ENCODE data around the gene SPN. TPM values are rescaled to one million over a fixed set of nuclear protein-coding genes. Genes with fewer than 3 reads are reported as not detected.
"Not testable (repeated sequence)": the region's sequence is repeated elsewhere in the genome, so short reads cannot be mapped to it uniquely, and the experiment has no call there.

Gene SPN
- total RNA-seq, 1 donor from 2014 or later, result 0.63 TPM

- no peak for DNase-seq (ENCODE audit: low spot score in 2 of 2, unreplicated experiment in 2 of 2)
- H3K4me3 Mint-ChIP-seq, result no peak overlapping the region
- H3K27ac Mint-ChIP-seq, result no peak overlapping the region
- peaks cover 30% of the 10 kb centered on the region for H3K4me1 Mint-ChIP-seq
- H3K9me3 Mint-ChIP-seq, result no peaks in the 10 kb centered on the region
- no peak for TF ChIP-seq CTCF (IDR thresholded peaks at IDR 0.05; ENCODE audit: unreplicated experiment)
- H3K36me3 Mint-ChIP-seq, result no peaks in the 10 kb centered on the region
- no peaks in the 10 kb centered on the region for H3K27me3 Mint-ChIP-seq (ENCODE audit: low read depth)
Observed at GRCh38 chr16:29662729-29663015, 375 bp upstream of the SPN start.

- Mint-ChIP-seq H3K27me3 (ENCODE audit: low read depth) (no peaks in the 10 kb centered on the region), H3K36me3 (no peaks in the 10 kb centered on the region), H3K4me1 (peaks cover 32% of the 10 kb centered on the region), H3K9me3 (no peaks in the 10 kb centered on the region), H3K27ac (peak overlapping the region; percentile 43), H3K4me3 (no peak overlapping the region)
- DNase-seq (ENCODE audit: low spot score in 2 of 2, unreplicated experiment in 2 of 2), result no peak
- no peak for TF ChIP-seq CTCF (IDR thresholded peaks at IDR 0.05; ENCODE audit: unreplicated experiment)
Observed at GRCh38 chr16:29663807-29664090, 702 bp downstream of the SPN start.

DNA sequence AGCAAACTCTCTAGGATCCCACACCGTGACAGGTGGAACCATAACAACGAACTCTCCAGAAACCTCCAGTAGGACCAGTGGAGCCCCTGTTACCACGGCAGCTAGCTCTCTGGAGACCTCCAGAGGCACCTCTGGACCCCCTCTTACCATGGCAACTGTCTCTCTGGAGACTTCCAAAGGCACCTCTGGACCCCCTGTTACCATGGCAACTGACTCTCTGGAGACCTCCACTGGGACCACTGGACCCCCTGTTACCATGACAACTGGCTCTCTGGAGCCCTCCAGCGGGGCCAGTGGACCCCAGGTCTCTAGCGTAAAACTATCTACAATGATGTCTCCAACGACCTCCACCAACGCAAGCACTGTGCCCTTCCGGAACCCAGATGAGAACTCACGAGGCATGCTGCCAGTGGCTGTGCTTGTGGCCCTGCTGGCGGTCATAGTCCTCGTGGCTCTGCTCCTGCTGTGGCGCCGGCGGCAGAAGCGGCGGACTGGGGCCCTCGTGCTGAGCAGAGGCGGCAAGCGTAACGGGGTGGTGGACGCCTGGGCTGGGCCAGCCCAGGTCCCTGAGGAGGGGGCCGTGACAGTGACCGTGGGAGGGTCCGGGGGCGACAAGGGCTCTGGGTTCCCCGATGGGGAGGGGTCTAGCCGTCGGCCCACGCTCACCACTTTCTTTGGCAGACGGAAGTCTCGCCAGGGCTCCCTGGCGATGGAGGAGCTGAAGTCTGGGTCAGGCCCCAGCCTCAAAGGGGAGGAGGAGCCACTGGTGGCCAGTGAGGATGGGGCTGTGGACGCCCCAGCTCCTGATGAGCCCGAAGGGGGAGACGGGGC lies 1.3 kb downstream of the SPN start:
- no peak overlapping the region for H3K4me3 Mint-ChIP-seq
- no peak overlapping the region for H3K27ac Mint-ChIP-seq
- H3K4me1 Mint-ChIP-seq, result peaks cover 32% of the 10 kb centered on the region
- TF ChIP-seq CTCF (IDR thresholded peaks at IDR 0.05; ENCODE audit: unreplicated experiment), result no peak
- no peaks in the 10 kb centered on the region for H3K36me3 Mint-ChIP-seq
- DNase-seq (ENCODE audit: low spot score in 2 of 2, unreplicated experiment in 2 of 2), result no peak
- no peaks in the 10 kb centered on the region for H3K9me3 Mint-ChIP-seq
- no peaks in the 10 kb centered on the region for H3K27me3 Mint-ChIP-seq (ENCODE audit: low read depth)

DNA sequence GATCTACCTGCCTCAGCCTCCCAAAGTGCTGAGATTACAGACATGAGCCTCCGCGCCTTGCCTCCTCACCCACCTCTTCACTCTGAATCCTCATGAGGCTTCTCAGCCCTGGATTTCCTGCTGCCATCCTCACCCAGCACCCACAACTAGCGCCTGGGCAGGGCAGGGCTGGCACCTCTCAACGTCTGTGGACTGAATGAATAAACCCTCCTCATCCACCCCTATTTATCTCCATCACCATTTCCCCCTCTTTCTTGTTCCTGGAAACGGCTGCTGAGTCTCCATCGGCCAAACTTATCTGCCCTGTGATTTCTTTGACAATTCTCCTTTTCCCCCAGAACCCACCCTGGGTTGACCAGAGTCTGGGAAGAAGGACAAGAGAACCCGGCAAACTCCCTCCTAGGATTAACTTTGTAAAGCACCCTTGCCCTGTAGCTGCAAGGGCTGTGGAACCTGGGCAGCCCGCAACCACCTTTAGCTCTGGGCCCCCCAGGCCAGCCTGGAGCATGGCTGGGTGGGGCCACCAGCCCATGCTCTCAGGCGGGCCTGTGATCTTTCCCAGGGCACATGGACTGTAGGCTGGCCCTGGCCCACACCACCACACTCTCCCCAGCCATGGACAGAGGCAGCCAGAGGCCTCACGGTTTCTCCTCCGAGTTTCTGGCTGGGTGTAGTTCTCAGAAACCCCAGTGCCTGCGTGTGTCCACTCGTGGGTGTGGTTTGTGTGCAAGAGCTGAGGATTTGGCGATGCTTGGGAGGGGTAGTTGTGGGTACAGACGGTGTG lies 2.4 kb downstream of the SPN start:
- Mint-ChIP-seq H3K4me1 (peaks cover 32% of the 10 kb centered on the region), H3K4me3 (peak overlapping the region; percentile 23), H3K27ac (peak overlapping the region; percentile 97), H3K9me3 (no peaks in the 10 kb centered on the region), H3K27me3 (ENCODE audit: low read depth) (no peaks in the 10 kb centered on the region), H3K36me3 (no peaks in the 10 kb centered on the region)
- DNase-seq (ENCODE audit: low spot score in 2 of 2, unreplicated experiment in 2 of 2), result no peak
- TF ChIP-seq CTCF (IDR thresholded peaks at IDR 0.05; ENCODE audit: unreplicated experiment), result no peak

- not testable (repeated sequence) for H3K9me3 Mint-ChIP-seq; DNase-seq (ENCODE audit: low spot score in 2 of 2, unreplicated experiment in 2 of 2); H3K36me3 Mint-ChIP-seq; H3K27me3 Mint-ChIP-seq (ENCODE audit: low read depth)
- peak overlapping the region; percentile 97 for H3K27ac Mint-ChIP-seq
- peak overlapping the region; percentile 68 for H3K4me3 Mint-ChIP-seq
- peaks cover 32% of the 10 kb centered on the region for H3K4me1 Mint-ChIP-seq
Observed at GRCh38 chr16:29667322-29667610, 4.2 kb downstream of the SPN start.

DNA sequence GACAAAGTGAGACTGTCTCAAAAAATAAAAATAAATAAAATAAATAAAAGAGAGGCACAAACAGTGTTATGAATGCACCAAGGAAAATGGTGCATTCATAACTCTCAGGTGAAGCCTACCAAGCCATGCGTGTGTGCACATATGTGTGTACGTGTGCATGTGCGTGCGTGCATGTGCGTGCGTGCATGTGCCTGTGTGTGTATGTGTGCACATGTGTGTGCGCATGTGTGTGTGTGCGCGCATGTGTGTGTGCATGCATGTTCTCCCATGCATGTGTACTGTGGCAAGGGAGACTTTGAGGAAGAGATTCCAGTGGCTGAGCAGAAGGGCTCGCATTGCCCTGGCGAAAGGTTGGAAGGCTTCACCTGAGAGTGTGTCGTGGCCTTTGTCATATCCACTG lies 4.7 kb downstream of the SPN start:
- no peaks in the 10 kb centered on the region for H3K27me3 Mint-ChIP-seq (ENCODE audit: low read depth)
- H3K36me3 Mint-ChIP-seq, result peaks cover 2% of the 10 kb centered on the region
- no peaks in the 10 kb centered on the region for H3K9me3 Mint-ChIP-seq
- H3K4me3 Mint-ChIP-seq, result no peak overlapping the region
- peaks cover 32% of the 10 kb centered on the region for H3K4me1 Mint-ChIP-seq
- TF ChIP-seq CTCF (IDR thresholded peaks at IDR 0.05; ENCODE audit: unreplicated experiment), result no peak
- DNase-seq (ENCODE audit: low spot score in 2 of 2, unreplicated experiment in 2 of 2), result no peak
- peak overlapping the region; percentile 64 for H3K27ac Mint-ChIP-seq
